Right lobe of liver (tissue), 6 donors: ENCODE results near the gene ALPK3. TPM values are rescaled to one million over a fixed set of nuclear protein-coding genes. Genes with fewer than 3 reads are reported as not detected.

Source experiments
- ATAC-seq, 4 donors: fragments of 200-7000 bp; cut with Tn5 transposase; one replicate each; pipeline ENCODE4 v1.9.1; 2020; ENCODE audit warnings: mild to moderate bottlenecking in 4 of 4, moderate library complexity in 4 of 4
- DNase-seq, 3 donors: peaks; one replicate each; pipeline ENCODE4 v3.0.0-alpha.2; 2020
- H3K27ac ChIP-seq, 3 donors: fragments of 200-600 bp; one replicate each; pipeline ENCODE4 v1.8.0; 2022
- H3K27me3 ChIP-seq, 2 donors: fragments of 200-600 bp; one replicate each; pipeline ENCODE4 v1.8.0; 2022
- H3K36me3 ChIP-seq, 4 donors: fragments of 200-600 bp; sonication (generic) in 1 of 4; one replicate each; pipeline versions ENCODE4 v1.5.1 to v1.8.0; 2017 to 2022; ENCODE audit warnings: control low read depth in 1 of 4
- H3K4me1 ChIP-seq, 4 donors: fragments of 200-600 bp; sonication (generic) in 1 of 4; one replicate each; pipeline versions ENCODE4 v1.5.1 to v1.8.0; 2017 to 2022; ENCODE audit warnings: control low read depth in 1 of 4
- H3K4me3 ChIP-seq, 3 donors: fragments of 200-600 bp; one replicate each; pipeline ENCODE4 v1.8.0; 2022
- H3K9me3 ChIP-seq, 4 donors: fragments of 200-600 bp; sonication (generic) in 1 of 4; one replicate each; pipeline versions ENCODE4 v1.5.1 to v1.8.0; 2017 to 2022; ENCODE audit warnings: control low read depth in 1 of 4
- CTCF ChIP-seq, 4 donors: fragments of 200-600 bp in 3 of 4; fragments of 450-650 bp in 1 of 4; IDR thresholded peaks; one replicate each; pipeline versions ENCODE4 v1.5.1 to v1.8.0; 2016 to 2022; ENCODE audit warnings: antibody characterized with exemption in 4 of 4, mild to moderate bottlenecking in 2 of 4
- POLR2A ChIP-seq: fragments of 450-650 bp; IDR thresholded peaks from one replicate; pipeline ENCODE4 v1.6.1; 2017; ENCODE audit warnings: antibody characterized with exemption, mild to moderate bottlenecking
- WGBS: methylation state at CpG from one replicate; pipeline ENCODE4 v1.1.6; 2018; ENCODE audit warnings: low coverage, low lambda C conversion rate; ENCODE audit not compliant: insufficient coverage; ENCODE audit errors: missing lambda C conversion rate; 5-methylcytosine and 5-hydroxymethylcytosine counted together
- intact Hi-C, 2 donors: fragments of 100-400 bp; cut with DNase I; formaldehyde crosslinking; loops; one replicate each; pipeline versions ENCODE4 v1.11.2 to v1.14.1; 2022
- total RNA-seq, 6 experiments: library from RNA; depleted of rRNA in 2 of 6; stranded (reverse); fragments of >200 nt in 2 of 6; fragmentation: NEBNext Ultra II Directional in 3 of 6; extraction: Animal tissue kit (Norgen Biotek cat#: 25700) in 3 of 6; gene quantifications; one replicate each; pipeline versions ENCODE4 v1.1.0 to v1.2.4, GENCODE V29; 2016 to 2023
- donor health status: DM: no; HTN: yes; CAD: no.
- donor health status: DM: no; HTN: no; CAD: no.
- donor health status: DM: no; HTN: no; CAD: no.
- donor health status: DM: no; HTN: yes; CAD: no.
- donor health status: DM: no; HTN: yes; CAD: no.

Gene ALPK3
- total RNA-seq, 6 experiments from 2014 or later = 1.3 to 12.5 (median 5.5) TPM

DNA sequence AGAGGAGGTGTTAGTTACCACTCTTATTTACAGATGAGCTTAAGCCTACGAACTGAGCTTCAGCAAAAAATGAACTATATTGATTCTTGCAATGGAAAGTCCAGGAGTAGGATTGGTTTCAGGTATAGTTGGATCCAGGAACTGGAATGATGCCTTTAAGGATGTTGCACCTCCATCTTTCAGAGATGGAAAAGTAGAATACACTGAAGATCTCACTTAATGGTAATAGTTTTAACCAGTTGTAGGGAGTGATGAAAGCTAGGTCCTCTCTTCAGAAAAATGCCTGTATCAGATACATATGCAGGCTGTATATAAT, 69.8 kb downstream of the ALPK3 start:
- H3K27me3 ChIP-seq = no peaks in the 10 kb centered on the region
- DNase-seq = no peak
- peak overlapping the region; percentile 46 to 67 (median 58) for H3K4me3 ChIP-seq
- 14% methylated on average over 1 of the region's 1 CpG for WGBS
- H3K27ac ChIP-seq = peak overlapping the region; percentile 95 to 98 (median 96)
- H3K36me3 ChIP-seq = peaks cover 0 to 8% (median 2%) of the 10 kb centered on the region in 4 donors
- TF ChIP-seq POLR2A (no peak), CTCF (IDR thresholded peaks at IDR 0.05) (no peak)
- no peak for ATAC-seq
- H3K9me3 ChIP-seq = no peaks in the 10 kb centered on the region
- intact Hi-C loops = loop anchor here in 1 of 2 donors (10.0 kb wide), 1 partner anchor 232 kb away; the partner anchor contains the start of genes NMB and WDR73
- peaks cover 0 to 28% (median 10%) of the 10 kb centered on the region in 4 donors for H3K4me1 ChIP-seq

DNA sequence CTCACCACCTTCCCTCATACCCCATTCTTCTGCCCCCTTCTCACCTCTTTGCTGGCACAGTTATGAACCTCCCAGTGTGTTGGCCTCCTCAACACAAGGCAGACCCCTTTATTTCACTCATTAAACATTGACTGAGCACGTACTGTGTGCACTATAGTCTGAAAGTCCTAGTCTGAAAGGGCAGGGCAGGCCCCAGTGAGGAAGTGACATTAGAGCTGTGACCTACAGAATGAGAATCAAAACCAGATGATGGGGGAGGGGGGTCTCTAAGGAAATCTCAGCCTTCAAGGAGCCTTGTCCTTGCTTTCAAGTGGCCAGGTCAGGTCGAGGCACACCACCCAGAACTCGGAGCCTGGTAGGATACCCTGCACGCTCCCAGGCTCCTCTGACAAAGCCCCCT, 70.8 kb downstream of the ALPK3 start:
- Histone ChIP-seq H3K9me3 (no peaks in the 10 kb centered on the region), H3K4me3 (no peak overlapping the region), H3K36me3 (peaks cover 0 to 14% (median 6%) of the 10 kb centered on the region in 4 donors), H3K4me1 (peaks cover 0 to 28% (median 10%) of the 10 kb centered on the region in 4 donors), H3K27me3 (no peaks in the 10 kb centered on the region), H3K27ac (peak overlapping the region in 1 of 3 donors; percentile 96)
- no peak for DNase-seq
- ATAC-seq = no peak
- intact Hi-C loops = loop anchor here in 1 of 2 donors (10.0 kb wide), 1 partner anchor 233 kb away; the partner anchor contains the start of genes NMB and WDR73
- 83% methylated on average over 1 of the region's 4 CpGs for WGBS
- TF ChIP-seq POLR2A = no peak

- WGBS = 76% methylated on average over 10 of the region's 17 CpGs
- ATAC-seq = no peak
- Histone ChIP-seq H3K36me3 (peaks cover 0 to 14% (median 6%) of the 10 kb centered on the region in 4 donors), H3K9me3 (no peaks in the 10 kb centered on the region), H3K27me3 (no peaks in the 10 kb centered on the region), H3K4me1 (peaks cover 0 to 23% (median 6%) of the 10 kb centered on the region in 4 donors), H3K4me3 (no peak overlapping the region), H3K27ac (no peak overlapping the region)
- no peak for TF ChIP-seq CTCF (IDR thresholded peaks at IDR 0.05)
- no peak for TF ChIP-seq POLR2A
- DNase-seq = no peak
- intact Hi-C loops = loop anchor here in 1 of 2 donors (10.0 kb wide), 1 partner anchor 234 kb away; the partner anchor contains the start of genes NMB and WDR73
Observed at GRCh38 chr15:84888639-84889038, 71.5 kb downstream of the ALPK3 start.

DNA sequence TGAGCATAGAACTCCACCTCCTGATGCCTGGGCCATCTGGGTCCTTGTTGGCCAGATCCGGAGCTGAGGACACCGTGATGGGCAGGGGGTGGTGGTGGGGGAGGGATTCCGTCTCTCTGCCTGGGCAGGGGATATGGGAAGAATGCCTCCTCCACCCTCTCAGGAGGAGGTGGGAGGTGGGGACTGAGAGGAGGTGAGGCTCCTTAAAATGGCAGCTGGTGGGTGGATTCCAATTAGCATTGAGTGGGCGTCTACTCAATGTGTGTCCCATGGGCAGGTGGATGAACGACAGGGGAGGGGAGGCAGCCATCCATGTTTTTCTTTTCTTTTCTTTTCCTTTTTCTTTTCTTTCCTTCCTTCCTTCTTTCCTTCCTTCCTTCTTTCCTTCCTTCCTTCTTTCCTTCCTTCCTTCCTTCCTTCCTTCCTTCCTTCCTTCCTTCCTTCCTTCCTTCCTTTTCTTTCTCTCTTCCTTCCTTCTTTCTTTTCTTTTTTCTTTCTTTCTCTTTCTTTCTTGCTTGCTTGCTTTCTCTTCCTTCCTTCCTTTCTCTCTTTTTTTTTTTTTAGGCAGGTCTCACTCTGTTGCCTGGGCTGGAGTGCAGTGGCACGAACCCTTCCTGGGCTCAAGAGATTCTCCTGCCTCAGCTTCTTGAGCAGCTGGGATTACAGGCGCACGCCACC, 72.3 kb downstream of the ALPK3 start:
- Histone ChIP-seq H3K4me1 (peaks cover 0 to 17% (median 3%) of the 10 kb centered on the region in 4 donors), H3K9me3 (no peaks in the 10 kb centered on the region), H3K36me3 (peaks cover 0 to 18% (median 6%) of the 10 kb centered on the region in 4 donors), H3K4me3 (no peak overlapping the region), H3K27me3 (no peaks in the 10 kb centered on the region), H3K27ac (no peak overlapping the region)
- intact Hi-C loops = loop anchor here in 1 of 2 donors (10.0 kb wide), 1 partner anchor 235 kb away; the partner anchor contains the start of genes NMB and WDR73
- no peak for ATAC-seq
- no peak for TF ChIP-seq CTCF (IDR thresholded peaks at IDR 0.05)
- TF ChIP-seq POLR2A = no peak
- 78% methylated on average over 3 of the region's 8 CpGs for WGBS
- no peak for DNase-seq
